HG03439 (cell line): ENCODE measurements around the gene TNRC6B.
"Not testable (repeated sequence)": the region's sequence is repeated elsewhere in the genome, so short reads cannot be mapped to it uniquely, and the experiment has no call there.

Experiments
- ATAC-seq: cut with Tn5 transposase; IDR thresholded peaks from one replicate; pipeline ENCODE4 v1.9.1; 2021; ENCODE audit warnings: mild to moderate bottlenecking, moderate library complexity; ENCODE audit not compliant: unreplicated experiment

TNRC6B gene

GRCh38 chr22:40276996-40277823, 99.5 kb downstream of the TNRC6B start:
- no peak for ATAC-seq

- ATAC-seq, result no peak
Measured at GRCh38 chr22:40279017-40279416, 101.3 kb downstream of the TNRC6B start.

- ATAC-seq, result no peak
Measured at GRCh38 chr22:40281717-40282116, 104.0 kb downstream of the TNRC6B start.

GRCh38 chr22:40285513-40285912, 107.8 kb downstream of the TNRC6B start:
- ATAC-seq, result no peak

GRCh38 chr22:40289991-40290459, 112.3 kb downstream of the TNRC6B start:
- no peak for ATAC-seq

- ATAC-seq, result no peak
Measured at GRCh38 chr22:40290516-40290915, 112.8 kb downstream of the TNRC6B start.

- no peak for ATAC-seq
Measured at GRCh38 chr22:40294696-40295095, 117.0 kb downstream of the TNRC6B start.

GRCh38 chr22:40300316-40300715, 122.6 kb downstream of the TNRC6B start:
- ATAC-seq, result no peak

- no peak for ATAC-seq
Measured at GRCh38 chr22:40300884-40301672, 123.4 kb downstream of the TNRC6B start.

- ATAC-seq, result no peak
Measured at GRCh38 chr22:40302149-40302548, 124.4 kb downstream of the TNRC6B start.

GRCh38 chr22:40305625-40306024, 127.9 kb downstream of the TNRC6B start:
- ATAC-seq, result no peak

- ATAC-seq, result no peak
Measured at GRCh38 chr22:40308999-40309573, 131.4 kb downstream of the TNRC6B start.

GRCh38 chr22:40309631-40310030, 131.9 kb downstream of the TNRC6B start:
- no peak for ATAC-seq

- ATAC-seq, result no peak
Measured at GRCh38 chr22:40310081-40310767, 132.5 kb downstream of the TNRC6B start.

GRCh38 chr22:40310768-40311120, 133.0 kb downstream of the TNRC6B start:
- no peak for ATAC-seq

GRCh38 chr22:40311646-40312045, 133.9 kb downstream of the TNRC6B start:
- not testable (repeated sequence) for ATAC-seq

GRCh38 chr22:40312050-40312449, 134.3 kb downstream of the TNRC6B start:
- no peak for ATAC-seq

- no peak for ATAC-seq
Measured at GRCh38 chr22:40313007-40313406, 135.3 kb downstream of the TNRC6B start.

- no peak for ATAC-seq
Measured at GRCh38 chr22:40314041-40314440, 136.3 kb downstream of the TNRC6B start.

- no peak for ATAC-seq
Measured at GRCh38 chr22:40320687-40321086, 143.0 kb downstream of the TNRC6B start.

- no peak for ATAC-seq
Measured at GRCh38 chr22:40322021-40322420, 144.3 kb downstream of the TNRC6B start.
